BLaER1 treated with 17β-estradiol and CSF1 and Interleukin-3, amounts not matched to agents 10 nM and 100 nM (cell line): ENCODE results near the gene SCARB1.

Experiments used
- H3K27ac ChIP-seq, 11 experiments: shearing (Covaris generic); formaldehyde crosslinking; 2 replicates each; pipeline ENCODE4 v1.8.1; 2022
- H3K27me3 ChIP-seq, 11 experiments: shearing (Covaris generic); formaldehyde crosslinking; 2 replicates each; pipeline ENCODE4 v1.8.1; 2022
- H3K36me3 ChIP-seq, 11 experiments: shearing (Covaris generic); formaldehyde crosslinking; 2 replicates each; pipeline ENCODE4 v1.8.1; 2022
- H3K4me1 ChIP-seq, 10 experiments: shearing (Covaris generic); formaldehyde crosslinking; 2 replicates each; pipeline ENCODE4 v1.8.1; 2022
- H3K4me2 ChIP-seq, 11 experiments: shearing (Covaris generic); formaldehyde crosslinking; 2 replicates each; pipeline ENCODE4 v1.8.1; 2022
- H3K4me3 ChIP-seq, 10 experiments: shearing (Covaris generic); formaldehyde crosslinking; 2 replicates each; pipeline ENCODE4 v1.8.1; 2022
- H3K9ac ChIP-seq, 11 experiments: shearing (Covaris generic); formaldehyde crosslinking; 2 replicates each; pipeline ENCODE4 v1.8.1; 2022
- H3K9me3 ChIP-seq, 11 experiments: shearing (Covaris generic); formaldehyde crosslinking; replicated peaks in 1 of 11; 2 replicates each; pipeline ENCODE4 v1.8.1; 2022
- H4K20me1 ChIP-seq, 11 experiments: shearing (Covaris generic); formaldehyde crosslinking; 2 replicates each; pipeline ENCODE4 v1.8.1; 2022
- Cebpa-rat ChIP-seq, 11 experiments: shearing (Covaris generic); IDR thresholded peaks; 2 replicates each; pipeline ENCODE4 v1.8.1; 2022

Gene SCARB1

GRCh38 chr12:124750149-124750656, 113.5 kb downstream of the SCARB1 start:
- no peaks in the 10 kb centered on the region for H3K36me3 ChIP-seq
- H3K4me3 ChIP-seq, result no peak overlapping the region
- peak overlapping the region in 5 of 11 experiments; percentile 49 to 98 (median 91); a peak in 9 of 22 replicates for H3K27ac ChIP-seq
- peak overlapping the region in 9 of 11 experiments; percentile 30 to 96 (median 92); a peak in 15 of 22 replicates for H3K4me2 ChIP-seq
- H3K4me1 ChIP-seq, result peaks cover 70 to 100% (median 97%) of the 10 kb centered on the region in 10 experiments
- peaks cover 0 to 12% (median 4%) of the 10 kb centered on the region in 11 experiments; a peak in 8 of 22 replicates for H3K9me3 ChIP-seq
- H3K9ac ChIP-seq, result peak overlapping the region in 3 of 11 experiments; percentile 9 to 46 (median 18); a peak in 2 of 22 replicates
- no peaks in the 10 kb centered on the region for H4K20me1 ChIP-seq
- H3K27me3 ChIP-seq, result no peaks in the 10 kb centered on the region
- TF ChIP-seq Cebpa-rat (IDR thresholded peaks at IDR 0.05), result no peak

DNA sequence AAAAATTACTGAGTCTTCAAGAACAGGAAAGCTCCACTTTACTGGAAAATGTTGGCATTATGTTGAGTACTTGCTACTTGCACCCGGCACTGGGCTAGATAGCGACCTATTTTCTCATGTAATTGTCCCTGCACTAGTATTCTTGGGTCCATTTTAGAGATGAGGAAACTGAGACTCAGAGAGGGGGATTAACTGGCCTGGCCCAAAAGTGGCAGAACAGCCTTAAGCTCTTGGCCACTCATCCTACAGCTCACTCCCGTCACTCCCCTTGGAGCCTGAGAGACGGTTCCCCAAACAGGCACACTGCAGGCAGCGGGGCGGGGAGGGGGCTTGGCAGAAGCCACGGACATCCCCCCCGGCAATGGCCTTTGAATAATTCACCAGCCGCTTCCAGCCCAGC, 113.9 kb downstream of the SCARB1 start:
- Histone ChIP-seq H3K4me2 (peak overlapping the region in 8 of 11 experiments; percentile 30 to 96 (median 90); a peak in 15 of 22 replicates), H3K27ac (peak overlapping the region in 5 of 11 experiments; percentile 49 to 98 (median 91); a peak in 9 of 22 replicates), H3K36me3 (no peaks in the 10 kb centered on the region), H3K9ac (peak overlapping the region in 4 of 11 experiments; percentile 2 to 46 (median 13); a peak in 3 of 22 replicates), H3K4me3 (no peak overlapping the region), H3K27me3 (no peaks in the 10 kb centered on the region), H3K4me1 (peaks cover 66 to 100% (median 96%) of the 10 kb centered on the region in 10 experiments), H4K20me1 (no peaks in the 10 kb centered on the region), H3K9me3 (peaks cover 0 to 12% (median 4%) of the 10 kb centered on the region in 11 experiments; a peak in 8 of 22 replicates)
- no peak for TF ChIP-seq Cebpa-rat (IDR thresholded peaks at IDR 0.05)

DNA sequence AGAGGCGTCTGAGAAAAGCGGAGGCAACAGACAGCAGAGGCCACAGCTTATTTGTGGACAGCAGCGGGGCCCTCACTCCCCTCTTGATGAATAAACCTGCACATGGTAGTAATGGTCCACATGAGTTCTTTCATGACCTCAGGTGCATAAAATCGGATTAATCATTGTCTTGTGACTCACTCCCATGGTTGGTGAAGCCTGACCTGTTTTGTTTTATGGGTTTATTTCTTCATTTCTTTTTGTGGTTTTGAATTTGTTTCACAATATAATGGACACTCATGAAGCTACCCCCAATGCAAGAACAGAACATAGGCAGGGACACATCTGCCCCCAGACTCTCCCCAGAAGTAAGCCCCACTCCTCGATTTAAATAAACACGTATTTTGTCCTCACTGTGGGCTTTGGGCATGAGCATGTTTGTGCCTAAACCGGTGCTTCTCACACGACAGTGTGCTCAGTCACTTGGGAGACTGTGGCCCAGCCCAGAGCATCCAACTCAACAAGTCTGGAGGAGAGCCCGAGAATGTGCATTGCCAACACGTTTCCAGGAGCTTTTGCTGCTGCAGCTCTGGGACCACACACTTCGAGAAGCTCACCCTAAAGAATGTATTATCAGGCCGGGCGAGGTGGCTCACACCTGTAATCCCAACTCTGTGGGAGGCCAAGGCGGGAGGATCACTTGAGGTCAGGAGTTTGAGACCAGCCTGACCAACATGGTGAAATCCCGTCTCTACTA, 116.1 kb downstream of the SCARB1 start:
- Histone ChIP-seq H3K36me3 (no peaks in the 10 kb centered on the region), H3K4me1 (peaks cover 47 to 100% (median 83%) of the 10 kb centered on the region in 10 experiments), H3K4me3 (no peak overlapping the region), H4K20me1 (no peaks in the 10 kb centered on the region), H3K4me2 (peak overlapping the region; percentile 66 to 96 (median 83)), H3K27ac (peak overlapping the region in 10 of 11 experiments; percentile 76 to 98 (median 85); a peak in 21 of 22 replicates), H3K9me3 (no peaks in the 10 kb centered on the region), H3K27me3 (no peaks in the 10 kb centered on the region), H3K9ac (peak overlapping the region in 10 of 11 experiments; percentile 20 to 81 (median 76); a peak in 17 of 22 replicates)
- TF ChIP-seq Cebpa-rat (IDR thresholded peaks at IDR 0.05), result peak in 9 of 11 experiments; percentile 16 to 76 (median 63); a peak in 10 of 22 replicates

GRCh38 chr12:124746649-124747425, 116.8 kb downstream of the SCARB1 start:
- H3K9me3 ChIP-seq, result no peaks in the 10 kb centered on the region
- no peak for TF ChIP-seq Cebpa-rat (IDR thresholded peaks at IDR 0.05)
- H3K4me2 ChIP-seq, result peak overlapping the region; percentile 66 to 96 (median 83)
- H3K4me1 ChIP-seq, result peaks cover 47 to 100% (median 83%) of the 10 kb centered on the region in 10 experiments
- peak overlapping the region; percentile 57 to 98 (median 83); a peak in 21 of 22 replicates for H3K27ac ChIP-seq
- no peaks in the 10 kb centered on the region for H3K27me3 ChIP-seq
- no peaks in the 10 kb centered on the region for H4K20me1 ChIP-seq
- no peaks in the 10 kb centered on the region for H3K36me3 ChIP-seq
- H3K9ac ChIP-seq, result peak overlapping the region; percentile 32 to 81 (median 76); a peak in 20 of 22 replicates
- no peak overlapping the region for H3K4me3 ChIP-seq

DNA sequence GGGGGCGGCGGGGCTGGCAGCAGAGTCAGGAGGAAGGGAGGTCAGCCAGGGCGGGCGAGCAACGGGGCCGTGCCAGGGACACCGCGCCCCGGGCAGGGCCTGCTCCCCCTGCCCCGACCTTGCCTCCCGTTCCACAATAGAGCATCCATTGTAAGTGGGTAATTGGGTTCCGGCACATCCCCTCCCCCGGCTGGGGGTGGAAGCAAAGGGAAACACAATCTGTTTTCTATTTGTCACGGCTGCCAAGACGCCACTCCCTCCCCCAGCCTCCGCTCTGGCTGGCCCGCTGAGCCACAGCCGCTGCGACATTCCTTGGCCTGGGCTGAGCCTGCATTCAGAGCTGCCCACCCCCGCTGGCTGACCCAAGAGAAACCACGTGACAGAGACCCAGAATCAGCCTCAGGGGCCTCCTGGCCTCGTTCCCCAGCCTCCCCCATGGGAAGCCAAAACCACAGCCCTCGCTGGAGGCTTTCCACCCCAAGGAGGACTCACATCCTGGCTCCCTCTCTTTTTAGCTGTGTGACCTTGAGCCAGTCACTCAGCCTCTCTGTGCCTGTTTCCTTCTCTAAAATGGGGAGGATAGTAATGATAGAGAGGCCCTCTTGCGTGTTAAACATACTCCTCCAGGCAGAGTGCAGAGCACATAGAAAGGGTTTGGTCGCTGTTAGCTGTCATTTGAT, 117.6 kb downstream of the SCARB1 start:
- Histone ChIP-seq H3K27me3 (no peaks in the 10 kb centered on the region; a peak in 1 of 22 replicates), H3K27ac (peak overlapping the region; percentile 57 to 98 (median 83); a peak in 21 of 22 replicates), H3K4me1 (peaks cover 47 to 100% (median 83%) of the 10 kb centered on the region in 10 experiments), H3K36me3 (no peaks in the 10 kb centered on the region), H3K4me2 (peak overlapping the region; percentile 66 to 96 (median 83)), H3K4me3 (peak overlapping the region in 3 of 10 experiments; percentile 14 to 31 (median 25); a peak in 3 of 20 replicates), H4K20me1 (no peaks in the 10 kb centered on the region), H3K9ac (peak overlapping the region; percentile 32 to 81 (median 76); a peak in 21 of 22 replicates), H3K9me3 (no peaks in the 10 kb centered on the region)
- no peak for TF ChIP-seq Cebpa-rat (IDR thresholded peaks at IDR 0.05)

DNA sequence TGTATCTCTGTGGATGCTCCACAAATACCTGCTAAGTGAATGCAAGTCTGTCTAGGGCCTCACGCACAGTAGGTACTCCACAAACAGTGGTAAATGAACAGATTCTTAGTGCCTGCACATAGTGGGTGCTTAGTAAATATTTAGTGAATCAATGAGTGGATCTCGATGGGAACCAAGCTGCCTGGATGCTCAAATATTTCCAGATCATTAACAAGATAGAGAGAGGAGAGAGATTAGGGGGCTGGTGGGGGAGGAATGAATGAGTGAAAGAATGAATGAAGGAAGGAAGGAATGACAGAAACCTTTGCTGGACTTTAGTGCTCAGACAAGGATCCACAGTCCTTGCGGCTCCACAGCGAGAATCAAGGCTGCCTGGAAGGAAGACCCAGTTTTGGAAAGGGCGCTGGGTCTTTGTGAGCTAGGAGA, 118.2 kb downstream of the SCARB1 start:
- no peak for TF ChIP-seq Cebpa-rat (IDR thresholded peaks at IDR 0.05)
- H3K9ac ChIP-seq, result peak overlapping the region; percentile 12 to 81 (median 76); a peak in 20 of 22 replicates
- H3K4me1 ChIP-seq, result peaks cover 51 to 100% (median 83%) of the 10 kb centered on the region in 10 experiments

DNA sequence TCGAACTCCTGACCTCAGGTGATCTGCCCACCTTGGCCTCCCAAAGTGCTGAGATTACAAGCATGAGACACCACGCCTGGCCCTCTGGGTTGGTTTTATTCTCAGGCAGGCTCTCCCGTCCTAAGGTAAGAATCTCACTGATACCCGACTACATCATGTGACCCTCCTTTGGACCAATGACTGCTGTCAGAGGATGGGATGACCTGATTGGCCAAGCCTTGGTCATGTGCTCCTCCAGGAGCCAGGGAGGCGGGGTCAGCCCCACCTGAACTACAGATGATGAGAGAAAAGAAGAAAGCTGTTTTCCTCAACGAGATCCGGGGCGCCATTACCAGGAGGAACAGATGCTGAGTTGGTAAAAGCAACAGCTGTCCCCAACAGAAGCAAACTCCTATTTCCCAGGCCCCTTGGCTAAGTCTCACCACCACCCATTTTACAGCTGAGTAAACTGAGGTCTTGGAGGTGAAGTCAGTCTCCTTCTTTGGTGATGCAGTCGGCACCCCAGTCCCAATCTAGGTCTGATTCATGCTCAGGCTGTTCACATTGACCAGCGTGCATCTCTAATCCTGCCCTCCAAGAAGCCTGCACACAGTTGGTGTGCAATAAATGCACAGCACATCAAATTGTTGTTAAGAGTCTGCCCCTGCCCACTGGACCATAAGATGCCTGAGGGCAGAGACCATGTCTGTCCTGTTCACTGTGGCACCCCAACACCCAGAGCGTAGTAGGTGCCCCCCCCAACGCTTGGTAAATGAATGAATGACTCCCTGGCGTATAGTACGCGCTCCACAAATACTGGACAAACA, 118.8 kb downstream of the SCARB1 start:
- H3K9ac ChIP-seq, result peak overlapping the region in 6 of 11 experiments; percentile 75 to 81 (median 77); a peak in 8 of 22 replicates
- H3K4me1 ChIP-seq, result peaks cover 57 to 100% (median 83%) of the 10 kb centered on the region in 10 experiments

More for the DNA sequence above, 118.2 kb downstream of the SCARB1 start:
- Histone ChIP-seq H4K20me1 (no peaks in the 10 kb centered on the region), H3K4me2 (peak overlapping the region; percentile 66 to 96 (median 83)), H3K27ac (peak overlapping the region; percentile 39 to 98 (median 83); a peak in 21 of 22 replicates), H3K9me3 (no peaks in the 10 kb centered on the region), H3K4me3 (peak overlapping the region in 3 of 10 experiments; percentile 14 to 31 (median 25); a peak in 3 of 20 replicates), H3K27me3 (no peaks in the 10 kb centered on the region; a peak in 1 of 22 replicates), H3K36me3 (no peaks in the 10 kb centered on the region)

More for the DNA sequence above, 118.8 kb downstream of the SCARB1 start:
- no peaks in the 10 kb centered on the region for H4K20me1 ChIP-seq
- H3K27me3 ChIP-seq, result no peaks in the 10 kb centered on the region; a peak in 1 of 22 replicates
- H3K4me3 ChIP-seq, result no peak overlapping the region
- H3K9me3 ChIP-seq, result peaks cover 0 to 2% (median 1%) of the 10 kb centered on the region in 11 experiments; a peak in 7 of 22 replicates
- no peak for TF ChIP-seq Cebpa-rat (IDR thresholded peaks at IDR 0.05)
- H3K4me2 ChIP-seq, result peak overlapping the region in 7 of 11 experiments; percentile 79 to 96 (median 85); a peak in 13 of 22 replicates
- H3K36me3 ChIP-seq, result no peaks in the 10 kb centered on the region
- peak overlapping the region in 8 of 11 experiments; percentile 79 to 98 (median 88); a peak in 15 of 22 replicates for H3K27ac ChIP-seq
